A549 treated with CpdA at 1 μM for 4 hours (cell line): Measurements from ENCODE around the gene CSAD. TPM values are rescaled to one million over a fixed set of nuclear protein-coding genes. Genes with fewer than 3 reads are reported as not detected.

Experiments
- total RNA-seq: library from RNA; stranded (reverse); fragments of 200-300 nt; extraction: Qiagen RNA extraction; gene quantifications from 5 replicates; pipeline ENCODE4 v1.2.3, GENCODE V29; 2022; ENCODE audit warnings: low read depth

Gene CSAD, protein sequence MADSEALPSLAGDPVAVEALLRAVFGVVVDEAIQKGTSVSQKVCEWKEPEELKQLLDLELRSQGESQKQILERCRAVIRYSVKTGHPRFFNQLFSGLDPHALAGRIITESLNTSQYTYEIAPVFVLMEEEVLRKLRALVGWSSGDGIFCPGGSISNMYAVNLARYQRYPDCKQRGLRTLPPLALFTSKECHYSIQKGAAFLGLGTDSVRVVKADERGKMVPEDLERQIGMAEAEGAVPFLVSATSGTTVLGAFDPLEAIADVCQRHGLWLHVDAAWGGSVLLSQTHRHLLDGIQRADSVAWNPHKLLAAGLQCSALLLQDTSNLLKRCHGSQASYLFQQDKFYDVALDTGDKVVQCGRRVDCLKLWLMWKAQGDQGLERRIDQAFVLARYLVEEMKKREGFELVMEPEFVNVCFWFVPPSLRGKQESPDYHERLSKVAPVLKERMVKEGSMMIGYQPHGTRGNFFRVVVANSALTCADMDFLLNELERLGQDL
- 4.3 to 7.9 TPM (median 5.4 TPM) in 5 replicates for total RNA-seq

GRCh38 chr12:53180220-53180930, at the start of gene CSAD, which contains the start of gene ZNF740:
TSS of gene CSAD (minus strand) at chr12:53180925. CDS start at chr12:53173470, 7,455 bp downstream.
TSS of gene ZNF740 (plus strand) at chr12:53180722. CDS start at chr12:53181984, 1,262 bp downstream.

GRCh38 chr12:53207042-53207441, 26.3 kb upstream of the CSAD start, which contains the start of gene ITGB7:
TSS of gene ITGB7 (minus strand) at chr12:53207251. CDS start at chr12:53200443, 6,808 bp downstream.

Other genes with a start within 250 kb of the CSAD start
- gene KRT18, start 231.8 kb downstream of the CSAD start, total RNA-seq, result 1,942 to 2,363 TPM (median 2,341 TPM) in 5 replicates
- 250 to 461 TPM (median 286 TPM) in 5 replicates for gene EIF4B, start 174.5 kb downstream of the CSAD start, total RNA-seq
- gene TNS2, start 130.9 kb downstream of the CSAD start, total RNA-seq, result 11.2 to 16.8 TPM (median 13.0 TPM) in 5 replicates
- gene SPRYD3, start 101.5 kb downstream of the CSAD start, total RNA-seq, result 33.3 to 38.3 TPM (median 38.0 TPM) in 5 replicates
- gene IGFBP6, start 83.3 kb downstream of the CSAD start, total RNA-seq, result 148 to 241 TPM (median 237 TPM) in 5 replicates
- 0.17 to 0.24 TPM (median 0.21 TPM) in 4 of 5 replicates, not detected in the other for gene SOAT2, start 77.4 kb downstream of the CSAD start, total RNA-seq
- gene ZNF740, start 203 bp downstream of the CSAD start, total RNA-seq, result 13.0 to 17.4 TPM (median 14.9 TPM) in 5 replicates
- gene ITGB7, start 26.3 kb upstream of the CSAD start, total RNA-seq, result 0.29 to 0.56 TPM (median 0.45 TPM) in 5 replicates
- gene RARG, start 51.3 kb upstream of the CSAD start, total RNA-seq, result 25.8 to 32.8 TPM (median 30.4 TPM) in 5 replicates
- 18.7 to 21.3 TPM (median 19.6 TPM) in 5 replicates for gene ESPL1, start 87.4 kb upstream of the CSAD start, total RNA-seq
- gene PFDN5, start 114.6 kb upstream of the CSAD start, total RNA-seq, result 469 to 566 TPM (median 535 TPM) in 5 replicates
- gene MYG1, start 118.8 kb upstream of the CSAD start, total RNA-seq, result 75.0 to 112 TPM (median 95.8 TPM) in 5 replicates
- gene AAAS, start 140.7 kb upstream of the CSAD start, total RNA-seq, result 77.3 to 86.9 TPM (median 80.2 TPM) in 5 replicates
- gene SP7, start 155.4 kb upstream of the CSAD start, total RNA-seq, result 0.02 to 0.06 TPM in 2 of 5 replicates, not detected in the others
- 18.8 to 25.1 TPM (median 24.2 TPM) in 5 replicates for gene SP1, start 199.3 kb upstream of the CSAD start, total RNA-seq
- gene AMHR2, start 242.9 kb upstream of the CSAD start, total RNA-seq, result 1.1 to 2.7 TPM (median 1.8 TPM) in 5 replicates